ENCODE results near the gene ZFAND3.
"Not testable (repeated sequence)": the region's sequence is repeated elsewhere in the genome, so short reads cannot be mapped to it uniquely, and the experiment has no call there.

ZFAND3 gene

DNA sequence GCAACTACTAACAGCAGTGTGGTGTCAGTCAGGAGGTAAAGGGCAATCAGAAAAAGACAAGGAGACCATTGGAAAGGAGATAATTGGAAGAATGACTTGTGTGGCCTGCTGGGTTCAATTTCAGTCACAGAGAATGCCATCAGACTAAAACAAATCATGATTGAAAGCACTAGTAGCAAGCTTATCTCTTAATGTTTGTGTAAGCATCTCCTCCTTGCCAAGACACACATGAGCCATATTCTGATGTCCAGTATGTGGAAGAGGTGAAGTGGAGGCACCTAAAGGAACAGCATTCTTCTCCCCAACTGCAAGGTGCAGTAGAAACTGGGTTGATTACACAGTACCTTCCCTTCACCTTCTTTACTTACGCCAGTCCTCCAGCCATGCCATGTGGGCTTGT is 287.5 kb downstream of the ZFAND3 start:
- DNase-seq = no peak

DNA sequence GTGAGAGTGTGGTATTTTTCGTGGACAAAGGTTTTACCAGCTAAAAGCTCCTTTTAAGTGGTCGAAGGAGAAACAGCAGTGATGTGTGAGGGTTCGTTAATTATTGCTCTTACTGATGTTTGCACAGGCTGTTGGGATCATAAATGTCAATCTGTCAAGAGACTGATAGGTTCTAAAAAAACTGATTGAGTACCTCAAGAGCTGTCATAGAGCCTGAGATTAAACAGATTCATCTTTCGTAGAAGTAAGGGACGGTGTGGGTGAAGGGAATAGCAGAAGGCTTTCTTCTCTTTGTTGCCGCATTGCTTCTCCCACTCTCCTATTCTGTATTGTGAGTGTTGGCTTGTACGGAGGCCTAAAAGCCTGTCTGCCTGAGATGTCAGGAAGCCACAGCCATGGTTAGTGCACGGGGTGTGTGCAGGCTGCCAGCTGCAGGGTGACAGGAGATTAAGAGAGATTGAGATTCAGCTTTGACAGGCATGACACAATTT is 291.0 kb downstream of the ZFAND3 start:
- DNase-seq = peak; percentile 79 to 83

DNA sequence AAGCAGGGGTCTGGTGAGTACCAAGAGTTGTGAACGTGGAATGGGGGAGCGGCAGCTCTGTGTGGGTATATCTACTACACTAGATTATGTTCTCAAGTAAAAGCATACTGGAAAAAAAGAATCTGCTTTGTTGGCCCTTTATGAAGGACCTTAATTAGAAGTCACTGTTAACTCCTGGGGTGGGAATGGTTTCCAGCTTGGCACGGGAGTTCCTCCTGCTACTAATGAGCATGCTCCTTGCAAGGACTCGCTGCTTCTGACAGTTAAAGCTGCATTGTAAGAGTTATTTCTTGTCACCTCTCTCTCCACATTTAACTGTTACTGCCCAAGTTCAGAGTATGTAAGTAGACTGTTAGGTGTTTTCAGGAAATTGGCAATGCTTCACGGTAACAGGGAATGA is 292.7 kb downstream of the ZFAND3 start:
- no peak for DNase-seq

DNA sequence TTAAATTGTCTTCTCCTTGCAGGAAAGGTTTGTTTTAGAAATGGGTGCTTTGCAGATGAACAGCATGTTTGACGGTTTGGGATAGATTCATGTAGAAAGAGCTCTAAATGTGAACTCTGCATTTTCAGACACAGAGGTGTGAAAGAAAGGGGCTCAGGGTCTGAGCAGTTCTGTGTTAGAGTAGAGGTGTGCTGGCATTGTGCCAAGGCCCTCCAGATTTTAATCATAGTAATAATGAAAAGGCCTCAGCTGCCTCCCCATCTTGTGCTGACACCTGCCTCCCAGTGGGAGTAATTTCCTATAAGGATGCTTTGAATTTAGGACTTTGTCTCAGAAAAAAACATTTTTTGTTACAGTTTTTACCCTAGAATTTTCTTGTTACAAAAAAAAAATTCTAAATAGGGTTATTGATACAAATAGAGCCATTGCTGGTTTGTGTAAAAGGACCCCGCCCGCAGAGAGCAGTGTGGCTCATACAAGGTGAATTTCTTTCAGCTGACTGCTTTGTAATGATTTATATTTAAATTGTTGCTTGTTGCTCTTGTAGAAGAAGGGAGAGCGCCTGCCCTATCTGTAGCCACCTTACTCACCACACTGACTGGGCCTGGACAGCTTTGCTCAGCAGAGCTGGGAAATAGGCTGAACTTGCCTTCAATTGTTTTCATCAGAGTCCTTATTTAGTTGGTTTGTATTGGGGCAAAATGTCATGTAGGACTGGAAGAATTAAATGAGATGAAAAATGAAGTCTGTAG is 294.5 kb downstream of the ZFAND3 start:
- DNase-seq = peak; percentile 40 to 42

DNA sequence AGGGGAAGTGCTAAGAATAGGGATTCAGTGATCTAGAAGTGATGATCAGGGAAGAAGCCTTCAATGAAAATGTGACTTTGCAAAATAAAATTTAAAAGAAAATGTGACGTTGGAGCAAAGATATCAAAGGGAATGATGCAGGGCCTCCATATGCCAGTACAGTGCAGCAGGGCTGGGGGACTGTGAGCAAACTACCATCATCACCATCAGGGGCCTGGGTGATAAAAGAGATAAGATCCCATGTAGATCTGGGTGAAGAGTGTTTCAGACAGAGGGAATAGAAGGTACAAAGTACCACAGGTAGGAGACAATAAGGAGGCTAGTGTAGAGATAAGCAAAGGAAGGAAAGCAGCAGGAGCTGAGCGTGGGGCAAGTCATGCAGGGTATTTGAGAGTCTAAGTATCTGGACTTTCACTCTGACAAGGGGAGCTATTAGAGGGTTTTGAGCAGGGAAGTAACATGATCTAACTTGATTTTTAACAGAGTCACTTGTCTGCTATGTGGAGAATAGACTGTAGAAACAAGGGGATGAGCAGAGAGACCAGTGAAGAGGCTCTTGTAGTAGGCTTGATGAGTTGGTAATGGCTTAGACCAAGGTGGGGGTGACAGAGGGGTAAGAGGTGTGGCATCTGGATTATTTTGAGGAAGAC is 295.6 kb downstream of the ZFAND3 start:
- peak; percentile 52 to 60 for DNase-seq

DNA sequence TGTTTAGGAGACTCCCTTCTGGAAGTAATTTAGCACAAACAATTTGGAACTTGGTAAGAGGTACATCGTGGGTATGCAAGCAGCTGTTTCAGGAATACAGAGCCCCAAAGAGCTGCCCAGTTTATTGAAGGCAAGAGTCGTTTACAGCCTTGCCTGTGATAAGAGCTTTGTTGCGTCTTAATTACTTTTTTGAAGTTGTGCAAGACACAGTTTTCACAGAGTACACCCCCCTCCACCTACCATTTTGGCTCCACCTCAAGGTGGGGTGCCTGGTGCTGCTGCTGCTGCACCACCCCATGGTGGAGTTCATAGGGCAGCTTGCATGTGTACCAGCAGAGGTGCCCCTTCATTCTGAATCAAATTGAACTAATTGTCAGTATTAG is 296.1 kb downstream of the ZFAND3 start:
- no peak for DNase-seq

DNA sequence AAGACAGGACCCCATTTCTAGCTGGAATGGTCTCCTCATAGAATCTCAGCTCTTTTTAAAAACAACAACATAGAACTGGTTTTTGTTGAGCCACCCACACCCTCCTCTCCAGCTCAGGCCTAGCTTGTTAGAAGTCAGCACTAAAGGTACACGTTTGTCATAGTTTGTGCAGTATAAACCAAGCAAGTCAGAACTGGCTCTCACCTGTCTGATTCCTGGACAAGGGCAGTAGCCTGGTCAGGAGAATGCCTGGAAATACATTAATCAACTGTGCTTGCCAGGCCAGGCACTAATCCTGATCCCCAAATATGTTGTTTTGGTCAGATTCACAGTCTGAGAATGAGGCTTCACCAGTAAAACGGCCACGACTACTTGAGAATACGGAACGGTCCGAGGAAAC is 296.7 kb downstream of the ZFAND3 start:
- no peak for DNase-seq

DNA sequence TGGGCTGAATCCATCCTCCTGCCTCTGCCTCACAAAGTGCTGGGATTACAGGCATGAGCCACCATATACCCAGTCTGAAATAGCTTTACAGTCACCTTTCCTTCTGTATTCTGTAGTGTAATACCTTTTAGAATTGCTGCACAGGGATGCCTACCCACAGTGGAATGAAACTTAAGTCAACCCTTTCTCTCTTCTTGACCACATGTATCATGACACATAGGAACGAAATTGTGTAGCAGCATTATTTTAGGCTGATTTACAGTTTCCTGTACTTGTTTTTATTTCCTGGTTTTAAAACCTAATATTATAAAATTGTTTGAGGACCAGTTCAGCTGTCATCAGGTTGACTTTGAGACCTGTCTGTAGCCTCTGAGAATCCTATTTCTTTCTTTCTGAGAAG is 297.8 kb downstream of the ZFAND3 start:
- no peak for DNase-seq

DNA sequence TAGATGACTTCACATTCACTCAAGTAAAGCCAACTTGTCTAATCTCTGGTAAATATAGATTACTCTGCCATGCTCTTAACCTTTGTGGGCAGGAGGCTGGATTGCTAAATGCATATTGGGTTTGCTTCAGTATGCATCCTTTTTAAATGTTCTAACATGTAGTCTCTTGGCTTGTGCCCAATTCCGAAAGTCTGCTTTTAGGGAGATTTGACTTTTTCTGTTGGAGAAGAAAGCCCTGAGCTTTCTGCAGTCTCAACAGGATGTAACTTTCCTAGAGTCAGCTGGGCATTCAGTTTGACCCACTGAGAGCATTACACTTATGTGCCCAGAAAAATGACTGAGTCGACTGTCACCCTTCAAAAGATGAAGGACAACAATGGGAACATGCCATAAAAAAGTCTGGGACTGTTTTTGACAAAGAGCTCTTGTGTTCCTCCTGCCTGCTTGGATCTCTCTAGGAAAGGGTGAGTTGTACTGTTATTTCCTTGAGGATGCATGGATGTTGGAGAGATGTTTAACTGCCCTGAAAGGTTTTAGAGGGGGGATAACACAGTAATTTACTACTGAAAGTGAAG is 299.4 kb downstream of the ZFAND3 start:
- no peak for DNase-seq

DNA sequence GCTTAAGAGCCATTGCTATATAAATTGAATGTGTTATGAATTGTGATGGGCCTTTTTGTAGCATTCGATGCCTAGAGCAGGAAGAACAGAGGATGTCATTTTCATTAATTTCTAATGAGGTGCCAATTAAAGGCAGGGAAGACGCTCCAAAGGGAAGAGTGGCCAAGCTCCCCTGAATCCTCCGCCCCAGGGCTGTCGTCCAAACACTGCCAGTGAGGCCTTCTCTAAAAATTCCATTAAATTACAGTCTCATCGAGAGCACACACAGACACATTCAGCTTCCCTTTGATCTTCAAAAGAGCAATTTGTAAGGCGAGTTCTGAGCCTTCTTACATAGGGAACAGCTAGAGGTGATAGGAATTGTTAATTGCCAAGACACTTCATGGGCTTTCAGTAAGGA is 300.0 kb downstream of the ZFAND3 start:
- DNase-seq = no peak

DNA sequence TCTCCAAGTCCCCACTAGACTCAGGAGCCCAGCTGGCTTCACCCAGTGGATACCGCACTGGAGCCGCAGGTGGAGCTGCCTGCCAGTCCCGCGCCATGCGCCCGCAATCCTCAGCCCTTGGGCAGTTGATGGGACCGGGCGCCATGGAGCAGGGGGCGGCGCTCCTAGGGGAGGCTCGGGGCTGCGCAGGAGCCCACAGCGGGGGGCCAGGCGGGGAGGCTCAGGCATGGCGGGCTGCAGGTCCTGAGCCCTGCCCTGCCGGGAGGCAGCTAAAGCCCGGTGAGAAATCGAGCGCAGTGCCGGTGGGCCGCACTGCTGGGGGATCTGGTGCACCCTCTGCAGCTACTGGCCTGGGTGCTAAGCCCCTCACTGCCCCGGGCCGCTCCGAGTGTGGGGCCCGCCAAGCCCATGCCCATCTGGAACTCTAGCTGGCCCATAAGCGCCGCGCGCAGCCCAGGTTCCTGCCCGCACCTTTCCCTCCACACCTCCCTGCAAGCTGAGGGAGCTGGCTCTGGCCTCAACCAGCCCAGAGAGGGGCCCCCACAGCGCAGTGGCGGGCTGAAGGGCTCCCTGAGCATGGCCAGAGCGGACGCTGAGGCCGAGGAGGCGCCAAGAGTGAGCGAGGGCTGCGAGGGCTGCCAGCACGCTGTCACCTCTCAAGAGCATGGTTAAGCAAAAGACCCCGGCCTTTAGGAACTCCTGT is 304.8 kb downstream of the ZFAND3 start:
- not testable (repeated sequence) for DNase-seq

DNA sequence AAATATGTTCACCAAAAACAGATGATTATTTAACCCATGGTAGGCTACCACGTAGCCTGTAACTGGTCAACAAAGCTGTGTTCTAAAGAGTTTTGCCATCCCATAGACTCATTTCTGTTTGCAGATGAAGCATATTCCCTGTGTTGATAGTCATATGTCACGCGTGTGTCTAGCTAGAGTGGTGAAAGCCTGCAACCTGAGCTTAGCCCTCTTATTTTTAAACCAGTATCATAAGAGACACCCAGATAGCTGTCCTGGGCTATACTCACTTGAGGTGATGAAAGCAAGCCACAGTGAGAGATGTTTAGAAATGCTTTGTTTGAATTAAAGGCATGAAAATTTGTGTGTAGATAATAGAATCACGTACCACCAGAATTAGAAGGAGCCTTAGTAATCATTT is 307.8 kb downstream of the ZFAND3 start:
- DNase-seq = no peak

DNA sequence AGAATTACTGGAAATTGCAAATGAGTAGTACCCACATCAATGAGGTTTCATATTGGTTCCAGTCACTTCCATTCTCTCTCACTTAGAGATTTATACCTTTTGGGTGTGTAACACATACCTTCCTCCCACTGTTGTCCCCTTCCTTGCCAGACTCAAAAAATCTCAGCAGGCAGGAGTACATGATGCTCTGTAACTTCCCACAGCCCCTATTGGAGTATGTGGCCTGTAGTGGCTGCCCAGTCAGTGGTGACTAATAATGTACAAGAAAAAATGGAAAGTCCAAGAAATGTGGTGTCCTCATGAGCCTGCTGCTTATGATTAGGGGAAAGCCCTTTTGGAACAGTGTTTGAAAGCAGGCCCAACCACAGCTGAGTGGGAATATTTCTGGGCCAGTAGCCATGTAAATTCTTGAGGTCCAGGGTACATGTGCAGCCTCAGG is 312.0 kb downstream of the ZFAND3 start:
- no peak for DNase-seq

DNA sequence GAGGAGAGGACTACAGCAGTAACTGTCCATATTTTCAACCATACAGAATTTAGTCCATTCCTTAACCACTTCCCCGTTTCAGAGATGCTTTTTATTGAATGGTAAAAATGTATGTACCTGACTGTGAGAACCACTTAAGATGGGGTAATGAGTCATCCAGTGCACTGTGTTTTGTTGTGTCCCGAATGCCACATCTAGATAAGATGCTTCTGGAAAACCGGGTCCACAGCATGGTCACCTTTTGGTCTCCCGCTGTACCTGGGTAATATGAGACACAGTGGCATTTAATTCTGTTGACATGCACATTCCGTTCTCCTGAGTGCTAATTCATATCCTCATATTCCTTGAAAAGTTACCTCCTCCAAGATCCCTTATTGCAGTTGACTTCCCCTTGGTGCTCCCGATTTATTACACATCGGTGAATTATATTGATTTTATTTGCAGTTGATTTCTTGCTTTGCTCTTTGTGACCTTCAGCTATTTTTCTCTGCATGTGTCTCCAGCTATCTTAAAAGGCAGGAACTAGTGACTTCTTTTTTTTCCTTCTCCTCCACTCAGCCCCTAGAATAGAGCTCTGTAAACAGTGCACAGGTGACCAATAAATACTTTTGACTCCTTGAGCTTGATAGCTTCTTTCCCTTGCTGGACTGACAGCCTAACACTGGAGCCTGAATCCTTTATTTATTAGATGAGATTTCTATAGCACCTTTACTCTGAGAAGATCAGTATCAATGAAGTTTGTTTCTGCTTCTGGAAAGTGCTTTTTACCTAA is 314.6 kb downstream of the ZFAND3 start:
- DNase-seq = no peak

DNA sequence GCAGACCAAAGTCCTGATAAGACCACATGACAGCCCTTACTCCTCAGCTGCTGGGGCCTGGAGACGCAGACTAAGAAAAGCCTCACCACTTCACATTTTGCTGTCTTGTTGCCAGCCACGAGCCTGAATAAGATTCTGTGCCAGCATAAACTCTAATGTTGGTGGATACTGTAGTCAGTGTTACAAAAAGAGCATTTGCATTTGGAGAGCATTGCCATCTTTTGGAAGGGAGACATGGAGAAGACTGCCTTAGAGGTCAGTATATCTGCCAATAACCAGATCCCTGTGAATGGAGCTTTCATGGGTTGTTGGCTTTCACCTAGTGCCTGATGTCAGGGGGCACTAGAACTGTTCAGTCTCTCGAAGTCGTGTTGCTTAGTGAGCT is 315.2 kb downstream of the ZFAND3 start:
- DNase-seq = no peak

DNA sequence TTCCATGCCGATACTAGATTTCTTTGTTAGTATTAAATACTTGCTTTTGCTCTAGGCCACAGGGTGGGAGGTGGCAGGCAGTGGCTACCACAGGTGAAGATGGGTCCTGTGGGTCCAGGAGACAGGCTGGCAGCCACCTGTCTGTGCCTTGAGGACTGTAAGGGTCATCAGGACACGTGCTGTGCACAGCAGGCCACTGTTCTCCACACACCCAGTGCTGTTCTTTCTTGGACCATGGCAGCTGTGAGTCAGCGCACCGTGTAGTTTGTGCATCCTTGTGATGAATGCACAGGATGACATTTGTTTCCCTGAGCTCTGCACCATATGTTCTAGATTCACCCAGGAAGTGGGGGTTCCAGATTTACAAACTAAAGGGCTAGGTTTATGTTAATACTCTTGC is 317.0 kb downstream of the ZFAND3 start:
- DNase-seq = no peak

DNA sequence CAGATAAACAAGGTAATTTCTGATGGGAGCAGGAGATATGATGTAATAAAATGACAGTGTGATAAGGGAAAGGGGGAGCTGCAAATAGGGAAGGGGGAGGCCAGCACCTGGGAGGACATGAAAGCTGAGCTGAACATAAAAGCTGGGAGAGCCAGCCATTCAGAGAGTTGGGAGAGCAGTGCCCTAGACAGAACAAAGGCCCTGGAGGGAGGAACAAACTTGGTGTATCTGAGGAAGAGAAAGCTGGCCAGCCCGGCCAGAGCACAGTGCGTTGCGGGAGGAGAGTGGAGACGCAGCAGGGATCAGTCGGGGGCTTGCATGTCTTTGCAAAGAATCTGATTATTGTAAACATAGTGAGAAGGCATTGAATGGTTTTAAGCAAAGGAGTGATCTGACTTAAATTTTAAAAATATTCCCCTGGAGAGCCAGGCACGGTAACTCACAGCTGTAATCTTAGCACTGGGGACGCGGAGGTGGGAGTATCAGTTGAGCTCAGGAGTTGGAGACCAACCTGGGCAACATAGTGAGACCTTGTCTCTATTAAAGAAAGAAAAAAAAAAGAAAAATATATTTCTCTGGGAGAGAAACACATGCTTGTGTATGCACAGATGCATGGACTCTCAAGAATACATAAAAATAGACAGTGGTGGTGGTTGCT is 318.2 kb downstream of the ZFAND3 start:
- DNase-seq = no peak

DNA sequence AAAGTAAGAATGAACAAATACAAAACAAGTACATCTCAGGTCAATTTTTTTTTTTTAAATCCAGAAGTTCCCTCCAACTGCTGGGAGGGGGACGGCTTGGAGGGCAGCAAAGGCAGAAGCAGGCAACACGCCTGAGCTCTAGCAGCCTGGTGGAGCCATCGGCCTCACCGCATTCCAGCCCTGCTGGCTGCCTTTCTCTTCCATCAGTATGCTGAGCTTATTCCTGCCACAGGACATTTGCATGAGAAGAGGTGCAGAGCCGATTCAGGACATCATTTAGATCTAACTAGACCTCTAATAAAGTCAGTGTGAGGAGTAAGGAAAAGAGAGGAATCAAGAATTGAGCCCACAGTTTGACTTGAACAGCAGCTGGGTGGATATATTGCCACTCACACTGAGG is 318.8 kb downstream of the ZFAND3 start:
- no peak for DNase-seq

DNA sequence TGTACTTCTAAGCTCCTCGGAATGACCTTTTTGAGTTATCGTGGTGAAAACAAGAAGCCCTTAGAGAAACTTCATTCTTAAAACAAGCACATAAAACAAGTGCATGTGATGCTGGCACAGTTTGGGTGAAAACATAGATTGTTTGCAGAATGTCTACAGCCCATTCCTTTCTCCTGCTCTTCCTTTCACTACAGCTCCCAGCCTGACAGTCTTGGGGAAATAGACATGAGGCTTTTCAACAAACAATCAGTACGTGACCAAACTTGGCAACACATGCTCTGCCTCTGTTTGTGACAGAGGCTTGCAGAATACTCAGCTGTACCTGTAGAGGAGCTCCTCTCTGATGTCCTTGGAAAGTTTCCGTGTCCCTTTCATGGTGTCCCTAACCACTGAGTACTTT is 321.6 kb downstream of the ZFAND3 start:
- no peak for DNase-seq

DNA sequence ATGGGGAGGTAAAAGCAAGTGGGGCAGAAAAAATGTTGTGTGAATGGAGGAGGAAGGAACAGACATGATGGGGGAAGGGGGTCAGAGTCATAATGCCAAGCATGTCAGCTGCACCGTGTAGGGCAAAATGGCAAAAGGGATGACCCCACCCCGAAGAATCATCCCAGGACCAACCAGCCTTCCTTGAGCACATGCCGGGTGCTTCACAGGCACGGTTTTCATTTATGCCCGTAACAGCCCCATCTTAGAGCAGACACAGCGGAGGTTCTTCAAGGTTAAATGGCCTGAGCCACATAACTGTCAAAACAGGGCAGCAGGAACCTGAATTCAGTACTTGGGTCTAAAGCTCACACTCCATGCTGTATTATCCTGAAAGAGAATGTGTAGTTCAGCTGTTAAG is 322.2 kb downstream of the ZFAND3 start:
- DNase-seq = no peak

DNA sequence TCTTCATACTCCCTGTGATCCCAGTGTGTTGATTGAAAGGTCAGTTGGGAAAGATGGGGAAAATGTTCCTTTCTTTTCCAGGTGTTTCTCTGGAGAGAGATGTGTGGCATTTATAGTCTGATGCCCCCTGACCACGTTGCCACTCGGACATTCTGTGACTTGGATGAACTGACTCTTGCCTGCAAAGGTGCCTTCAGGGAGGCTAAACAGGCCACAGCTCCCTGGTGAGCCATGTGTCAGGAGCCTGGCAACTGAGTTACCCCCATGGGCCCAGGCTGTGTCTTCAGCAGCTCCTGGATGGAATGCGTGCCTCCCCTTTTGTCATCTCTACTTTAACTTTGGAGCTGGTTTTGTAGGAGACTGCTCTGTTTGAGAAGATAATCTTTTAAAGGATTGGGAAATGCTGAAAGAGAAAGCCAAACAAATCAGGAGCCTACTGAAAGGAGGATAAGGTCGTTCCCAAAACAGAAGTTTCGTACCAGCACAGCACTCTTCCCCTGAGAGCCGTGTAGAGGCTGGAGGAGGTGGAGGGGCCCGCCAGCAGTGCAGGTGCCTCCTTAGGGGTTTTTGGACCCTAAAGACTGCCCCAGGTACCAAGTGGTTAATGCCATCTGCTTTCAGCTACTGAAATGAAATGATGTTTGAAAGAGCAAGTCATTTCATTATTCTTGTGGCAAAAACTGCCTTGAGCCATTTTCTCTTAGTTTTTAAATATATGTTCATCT is 322.8 kb downstream of the ZFAND3 start:
- no peak for DNase-seq
